Naive thymus-derived CD4-positive, alpha-beta T cell (primary cell): Measurements from ENCODE around the gene MXD4. TPM values are rescaled to one million over a fixed set of nuclear protein-coding genes. Genes with fewer than 3 reads are reported as not detected.
A peak's percentile ranks its signal among the peaks of the same experiment; 100 is the strongest.
"Not testable (repeated sequence)": the region's sequence is repeated elsewhere in the genome, so short reads cannot be mapped to it uniquely, and the experiment has no call there.

Experiments
- ATAC-seq: fragments of 150-1000 bp; cut with Tn5 transposase; 2 replicates; pipeline ENCODE4 v1.10.0; 2021; ENCODE audit warnings: mild to moderate bottlenecking, moderate library complexity
- CTCF ChIA-PET: fragments of 350-600 bp; sonication (Branson Sonifier 250); formaldehyde crosslinking; loops from one replicate; lab custom pipeline; 2021; ENCODE audit warnings: antibody characterized with exemption; lab: Charles Lee
- POLR2A ChIA-PET: fragments of 350-600 bp; sonication (Branson Sonifier 250); formaldehyde crosslinking; loops from one replicate; lab custom pipeline; 2021; ENCODE audit warnings: antibody characterized with exemption, inconsistent platforms; lab: Charles Lee
- DNase-seq, 9 donors: peaks; one replicate each; pipeline versions ENCODE4 v3.0.0 to v3.0.0-alpha.2; 2020 to 2022; ENCODE audit warnings: mixed read lengths in 1 of 9
- H3K27ac ChIP-seq: one replicate; pipeline ENCODE4 v1.7.0; 2013; ENCODE audit warnings: mild to moderate bottlenecking, low read depth, low read length, moderate library complexity
- H3K27me3 ChIP-seq, 2 donors: one replicate each; pipeline ENCODE4 v1.7.0; 2013; ENCODE audit warnings: low read length in 2 of 2, mild to moderate bottlenecking in 2 of 2, moderate library complexity in 2 of 2; ENCODE audit not compliant: control insufficient read depth in 2 of 2, insufficient read depth in 2 of 2
- H3K36me3 ChIP-seq, 3 experiments: 1 replicate in 2 of 3; 2 replicates in 1 of 3; pipeline ENCODE4 v1.7.0; 2013; ENCODE audit warnings: low read length in 3 of 3, mild to moderate bottlenecking in 3 of 3, moderate library complexity in 1 of 3; ENCODE audit not compliant: insufficient read depth in 3 of 3, control insufficient read depth in 2 of 3
- H3K4me1 ChIP-seq, 2 donors: one replicate each; pipeline ENCODE4 v1.7.0; 2013; ENCODE audit warnings: low read length in 2 of 2, mild to moderate bottlenecking in 2 of 2, moderate library complexity in 1 of 2; ENCODE audit not compliant: control insufficient read depth in 2 of 2, insufficient read depth in 2 of 2
- H3K4me3 ChIP-seq: 2 replicates; pipeline ENCODE4 v1.7.0; 2013; ENCODE audit warnings: mild to moderate bottlenecking, low read length
- H3K9me3 ChIP-seq, 3 experiments: 1 replicate in 2 of 3; 2 replicates in 1 of 3; pipeline ENCODE4 v1.7.0; 2013; ENCODE audit warnings: low read length in 3 of 3; ENCODE audit not compliant: control insufficient read depth in 2 of 3
- H3K27ac Mint-ChIP-seq, 9 donors: one replicate each; pipeline ENCODE4 v1.8.0; 2020 to 2022; ENCODE audit warnings: mixed read lengths in 9 of 9, mild to moderate bottlenecking in 8 of 9, moderate library complexity in 5 of 9, inconsistent platforms in 2 of 9
- H3K27me3 Mint-ChIP-seq, 5 donors: one replicate each; pipeline ENCODE4 v1.8.0; 2021 to 2022; ENCODE audit warnings: mixed read lengths in 5 of 5, mild to moderate bottlenecking in 1 of 5
- H3K36me3 Mint-ChIP-seq, 5 donors: one replicate each; pipeline ENCODE4 v1.8.0; 2020 to 2022; ENCODE audit warnings: mixed read lengths in 5 of 5, mild to moderate bottlenecking in 3 of 5, inconsistent platforms in 1 of 5
- H3K4me1 Mint-ChIP-seq, 7 donors: one replicate each; pipeline ENCODE4 v1.8.0; 2020 to 2022; ENCODE audit warnings: mixed read lengths in 7 of 7, mild to moderate bottlenecking in 3 of 7, inconsistent platforms in 1 of 7
- H3K4me3 Mint-ChIP-seq, 10 donors: one replicate each; pipeline ENCODE4 v1.8.0; 2020 to 2022; ENCODE audit warnings: mild to moderate bottlenecking in 10 of 10, mixed read lengths in 10 of 10, moderate library complexity in 6 of 10, inconsistent platforms in 2 of 10
- H3K9me3 Mint-ChIP-seq, 11 donors: one replicate each; pipeline ENCODE4 v1.8.0; 2020 to 2022; ENCODE audit warnings: mixed read lengths in 11 of 11, mild to moderate bottlenecking in 4 of 11, inconsistent platforms in 1 of 11, moderate library complexity in 1 of 11
- intact Hi-C, 2 donors: fragments of 100-400 bp; cut with micrococcal nuclease; formaldehyde crosslinking; loops; one replicate each; pipeline ENCODE4 v1.15.1; 2023
- polyA plus RNA-seq, 2 donors: library from polyadenylated mRNA; unstranded; fragments of 300-500 nt; fragmentation: Illumina TruSeq; gene quantifications; one replicate each; pipeline ENCODE4 v1.2.3, GENCODE V29; 2021
- total RNA-seq, 6 experiments: library from RNA in 5 of 6; stranded (reverse) in 5 of 6; gene quantifications; 1 replicate in 5 of 6; 2 replicates in 1 of 6; pipeline ENCODE4 v1.2.3 and lab custom pipeline; 2021 to 2026

MXD4 gene
- total and polyA plus RNA-seq, 7 experiments from 2014 or later = 18.9 to 106 (median 46.0) TPM

DNA sequence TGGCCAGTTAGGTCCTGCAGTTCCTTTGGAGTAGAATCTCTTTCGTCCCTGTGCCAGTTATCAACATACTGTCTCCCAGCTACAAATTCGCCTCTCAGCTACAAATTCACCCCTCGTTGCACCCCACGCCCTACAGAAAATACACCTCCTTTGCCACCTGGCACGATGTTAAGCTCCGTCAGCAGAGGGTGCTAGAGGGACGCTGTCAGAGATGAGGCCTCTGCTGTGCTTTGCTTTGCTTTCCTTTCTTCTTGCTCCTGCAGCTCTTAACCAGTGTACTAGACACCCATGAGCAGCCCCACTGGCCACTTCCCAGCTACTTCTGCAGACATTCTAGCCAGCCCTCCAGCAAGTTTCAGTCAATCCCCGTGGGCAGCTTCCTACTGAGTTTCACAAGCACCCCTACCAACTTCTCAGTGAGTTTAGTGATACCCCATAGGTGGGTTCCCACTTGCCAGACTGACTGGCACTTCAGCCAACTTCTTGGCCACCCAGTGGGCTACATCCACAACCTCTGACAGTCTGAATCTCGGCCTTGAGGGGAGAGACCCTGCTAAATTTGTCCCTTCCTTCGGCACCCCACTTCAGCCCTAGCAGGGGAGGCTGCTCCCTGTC, 41.8 kb downstream of the MXD4 start:
- H3K27me3 Mint-ChIP-seq = no peaks in the 10 kb centered on the region
- H3K4me1 Mint-ChIP-seq = peaks cover 0 to 17% (median 6%) of the 10 kb centered on the region in 7 donors
- H3K9me3 ChIP-seq = no peaks in the 10 kb centered on the region
- H3K9me3 Mint-ChIP-seq = no peaks in the 10 kb centered on the region
- ChIA-PET POLR2A (interaction anchor here (0.8 to 1.6 kb wide), 3 partner anchors 42 to 248 kb away, joined by 3 to 5 read pairs (median 3); partner anchors contain the start of genes MXD4 and RNF4), CTCF (interaction anchor here (0.8 to 2.2 kb wide), 21 partner anchors 9 to 263 kb away, joined by 3 to 18 read pairs (median 4); partner anchors contain the start of genes CFAP99 and ZFYVE28)
- H3K36me3 Mint-ChIP-seq = no peaks in the 10 kb centered on the region
- no peak overlapping the region for H3K4me3 Mint-ChIP-seq
- DNase-seq (peak; percentile 61 to 84 (median 76)), ATAC-seq (peak; percentile 96)
- no peak overlapping the region for H3K27ac ChIP-seq
- H3K4me3 ChIP-seq = no peak overlapping the region
- intact Hi-C loops = loop anchor here (1.0 kb wide), 8 partner anchors 22 to 315 kb away; partner anchors contain the start of genes CFAP99 (in 1 of the 2), HAUS3 (in 1 of the 2), POLN (in 1 of the 2) and ZFYVE28 (in 1 of the 2)
- no peaks in the 10 kb centered on the region for H3K27me3 ChIP-seq
- peak overlapping the region in 2 of 9 donors; percentile 6 to 29 for H3K27ac Mint-ChIP-seq
- peaks cover 0 to 14% (median 0%) of the 10 kb centered on the region in 3 experiments for H3K36me3 ChIP-seq
- peaks cover 0 to 7% of the 10 kb centered on the region in 2 donors for H3K4me1 ChIP-seq

DNA sequence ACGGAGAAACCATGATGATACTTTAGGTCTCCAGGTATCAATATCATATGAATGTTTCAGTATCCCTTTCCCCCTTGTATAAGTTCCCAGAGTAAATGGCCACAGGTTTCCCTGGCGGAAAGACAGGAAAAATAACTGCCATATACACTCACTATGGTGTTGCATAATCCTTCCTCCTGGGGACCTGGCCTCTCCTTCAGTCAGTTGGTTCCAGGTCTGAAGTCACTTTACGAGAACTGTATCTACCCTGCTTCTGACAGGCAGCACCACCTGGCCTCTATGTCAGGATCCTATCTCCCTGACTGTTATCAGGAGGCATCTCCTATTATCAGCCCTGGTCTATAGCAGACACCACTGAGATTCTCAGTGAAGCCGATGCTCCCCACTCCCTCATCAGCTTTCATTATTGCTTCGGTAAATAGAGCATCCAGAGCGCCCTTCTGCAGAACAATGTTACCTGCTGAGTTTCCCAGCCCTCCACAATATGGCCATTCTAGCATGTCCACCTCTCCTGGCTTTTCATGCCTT, 42.6 kb downstream of the MXD4 start:
- Histone ChIP-seq H3K4me3 (no peak overlapping the region), H3K27me3 (no peaks in the 10 kb centered on the region), H3K27ac (no peak overlapping the region), H3K36me3 (peaks cover 0 to 14% (median 0%) of the 10 kb centered on the region in 3 experiments), H3K9me3 (no peaks in the 10 kb centered on the region), H3K4me1 (peaks cover 0 to 7% of the 10 kb centered on the region in 2 donors)
- DNase-seq (no peak), ATAC-seq (no peak)
- Mint-ChIP-seq H3K9me3 (no peaks in the 10 kb centered on the region), H3K36me3 (no peaks in the 10 kb centered on the region), H3K4me3 (no peak overlapping the region), H3K27me3 (no peaks in the 10 kb centered on the region), H3K4me1 (peaks cover 0 to 17% (median 6%) of the 10 kb centered on the region in 7 donors), H3K27ac (peak overlapping the region in 1 of 9 donors; percentile 22)
- ChIA-PET POLR2A (no interaction called here), CTCF (interaction anchor here (0.8 to 2.2 kb wide), 20 partner anchors 10 to 246 kb away, joined by 3 to 18 read pairs (median 4); partner anchors contain the start of genes CFAP99 and ZFYVE28)
- intact Hi-C loops = no loop called here

GRCh38 chr4:2218436-2218835, 43.5 kb downstream of the MXD4 start:
- CTCF ChIA-PET = interaction anchor here (0.9 to 1.5 kb wide), 2 partner anchors 17 to 224 kb away, joined by 3 to 5 read pairs; no protein-coding TSS in a partner anchor
- POLR2A ChIA-PET = no interaction called here

DNA sequence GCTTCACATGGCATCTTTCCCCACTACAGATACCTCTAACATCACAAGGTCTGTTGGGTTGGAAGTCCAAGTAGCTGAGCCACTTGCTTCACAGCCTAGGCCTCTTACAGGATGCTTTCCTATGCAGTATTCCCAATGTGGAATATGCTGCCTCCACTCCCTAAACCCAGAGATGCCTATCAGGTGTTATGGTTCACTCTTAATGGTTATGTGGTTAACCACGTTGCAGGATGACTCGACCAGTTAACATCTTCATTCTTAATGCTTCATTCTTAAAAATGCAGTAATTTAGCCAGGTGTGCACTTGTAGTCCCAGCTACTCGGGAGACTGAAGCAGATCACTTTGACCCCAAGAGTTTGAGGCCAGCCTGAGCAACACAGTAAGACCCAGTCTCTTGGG, 44.2 kb downstream of the MXD4 start:
- H3K4me1 ChIP-seq = peaks cover 0 to 7% of the 10 kb centered on the region in 2 donors
- DNase-seq (no peak), ATAC-seq (no peak)
- Mint-ChIP-seq H3K4me3 (no peak overlapping the region), H3K4me1 (peaks cover 0 to 17% (median 6%) of the 10 kb centered on the region in 7 donors), H3K27ac (no peak overlapping the region), H3K27me3 (no peaks in the 10 kb centered on the region), H3K36me3 (no peaks in the 10 kb centered on the region), H3K9me3 (no peaks in the 10 kb centered on the region)
- no peaks in the 10 kb centered on the region for H3K9me3 ChIP-seq
- CTCF ChIA-PET = interaction anchor here (0.8 to 1.5 kb wide), 4 partner anchors 18 to 219 kb away, joined by 3 read pairs; no protein-coding TSS in a partner anchor
- no peak overlapping the region for H3K4me3 ChIP-seq
- intact Hi-C loops = no loop called here
- H3K36me3 ChIP-seq = peaks cover 0 to 5% (median 0%) of the 10 kb centered on the region in 3 experiments
- no peak overlapping the region for H3K27ac ChIP-seq
- H3K27me3 ChIP-seq = no peaks in the 10 kb centered on the region
- POLR2A ChIA-PET = no interaction called here

More at GRCh38 chr4:2218436-2218835, 43.5 kb downstream of the MXD4 start:
- Histone ChIP-seq H3K4me3 (no peak overlapping the region), H3K36me3 (peaks cover 0 to 12% (median 0%) of the 10 kb centered on the region in 3 experiments), H3K9me3 (no peaks in the 10 kb centered on the region), H3K4me1 (peaks cover 0 to 7% of the 10 kb centered on the region in 2 donors), H3K27me3 (no peaks in the 10 kb centered on the region), H3K27ac (no peak overlapping the region)
- Mint-ChIP-seq H3K9me3 (no peaks in the 10 kb centered on the region), H3K27me3 (no peaks in the 10 kb centered on the region), H3K4me1 (peaks cover 0 to 17% (median 6%) of the 10 kb centered on the region in 7 donors), H3K27ac (no peak overlapping the region), H3K4me3 (no peak overlapping the region), H3K36me3 (no peaks in the 10 kb centered on the region)
- no peak for DNase-seq
- no peak for ATAC-seq
- intact Hi-C loops = no loop called here

DNA sequence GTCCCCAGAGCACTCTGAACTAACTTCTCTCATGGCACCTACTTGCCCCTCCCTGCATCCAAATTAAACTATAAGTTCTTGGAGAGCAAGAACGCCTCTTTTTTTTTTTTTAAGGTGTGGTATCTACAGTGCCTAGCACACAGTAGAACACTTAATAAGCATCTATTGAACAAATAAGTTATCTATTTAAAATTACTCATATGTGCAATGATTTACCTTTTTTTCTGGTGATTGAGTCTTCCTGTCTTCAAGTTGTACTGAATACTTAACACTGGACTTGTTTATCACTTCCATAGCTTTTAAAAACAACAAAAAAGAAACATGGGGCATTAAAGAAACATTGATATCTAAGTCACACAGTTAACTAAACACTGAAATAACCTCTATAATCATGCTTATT, 49.1 kb downstream of the MXD4 start:
- Histone ChIP-seq H3K36me3 (no peaks in the 10 kb centered on the region), H3K9me3 (no peaks in the 10 kb centered on the region), H3K27ac (no peak overlapping the region), H3K4me1 (no peaks in the 10 kb centered on the region), H3K27me3 (no peaks in the 10 kb centered on the region), H3K4me3 (no peak overlapping the region)
- CTCF ChIA-PET = no interaction called here
- Mint-ChIP-seq H3K4me3 (no peak overlapping the region), H3K4me1 (peaks cover 0 to 6% (median 0%) of the 10 kb centered on the region in 7 donors), H3K27ac (no peak overlapping the region), H3K9me3 (no peaks in the 10 kb centered on the region), H3K36me3 (no peaks in the 10 kb centered on the region), H3K27me3 (no peaks in the 10 kb centered on the region)
- POLR2A ChIA-PET = no interaction called here
- ATAC-seq (no peak), DNase-seq (no peak)
- intact Hi-C loops = no loop called here

DNA sequence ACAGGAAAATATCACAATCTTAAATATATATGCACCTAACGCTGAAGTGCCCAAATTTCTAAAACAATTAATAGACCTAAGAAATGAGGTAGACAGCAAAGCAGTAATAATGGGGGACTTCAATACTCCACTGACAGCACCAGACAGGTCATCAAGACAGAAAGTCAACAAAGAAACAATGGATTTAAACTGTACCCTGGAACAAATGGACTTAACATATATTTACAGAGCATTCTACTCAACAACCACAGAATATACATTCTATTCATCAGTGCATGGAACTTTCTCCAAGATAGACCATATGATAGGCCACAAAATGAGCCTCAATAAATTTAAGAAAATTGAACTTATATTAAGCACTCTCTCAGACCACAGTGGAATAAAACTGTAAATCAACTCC, 59.1 kb downstream of the MXD4 start:
- H3K27ac ChIP-seq, POLR2A ChIA-PET, H3K4me3 Mint-ChIP-seq, H3K27me3 ChIP-seq, H3K4me1 ChIP-seq, CTCF ChIA-PET, H3K4me3 ChIP-seq, DNase-seq, ATAC-seq, H3K27ac Mint-ChIP-seq, H3K9me3 Mint-ChIP-seq, intact Hi-C loops, H3K36me3 ChIP-seq, H3K27me3 Mint-ChIP-seq, H3K9me3 ChIP-seq: not testable (repeated sequence)
- Mint-ChIP-seq H3K4me1 (peaks cover 0 to 19% (median 0%) of the 10 kb centered on the region in 7 donors), H3K36me3 (peaks cover 0 to 19% (median 11%) of the 10 kb centered on the region in 5 donors)
